ENCODE results near the gene TGM1. TPM values are rescaled to one million over a fixed set of nuclear protein-coding genes. Genes with fewer than 3 reads are reported as not detected.

The TGM1 gene
- total and polyA plus RNA-seq, 2 experiments from 2014 or later = 0.31 to 0.63 TPM

GRCh38 chr14:24289649-24290280 lies 26.8 kb upstream of the TGM1 start (continued):
- TF ChIP-seq, protein P1, sequence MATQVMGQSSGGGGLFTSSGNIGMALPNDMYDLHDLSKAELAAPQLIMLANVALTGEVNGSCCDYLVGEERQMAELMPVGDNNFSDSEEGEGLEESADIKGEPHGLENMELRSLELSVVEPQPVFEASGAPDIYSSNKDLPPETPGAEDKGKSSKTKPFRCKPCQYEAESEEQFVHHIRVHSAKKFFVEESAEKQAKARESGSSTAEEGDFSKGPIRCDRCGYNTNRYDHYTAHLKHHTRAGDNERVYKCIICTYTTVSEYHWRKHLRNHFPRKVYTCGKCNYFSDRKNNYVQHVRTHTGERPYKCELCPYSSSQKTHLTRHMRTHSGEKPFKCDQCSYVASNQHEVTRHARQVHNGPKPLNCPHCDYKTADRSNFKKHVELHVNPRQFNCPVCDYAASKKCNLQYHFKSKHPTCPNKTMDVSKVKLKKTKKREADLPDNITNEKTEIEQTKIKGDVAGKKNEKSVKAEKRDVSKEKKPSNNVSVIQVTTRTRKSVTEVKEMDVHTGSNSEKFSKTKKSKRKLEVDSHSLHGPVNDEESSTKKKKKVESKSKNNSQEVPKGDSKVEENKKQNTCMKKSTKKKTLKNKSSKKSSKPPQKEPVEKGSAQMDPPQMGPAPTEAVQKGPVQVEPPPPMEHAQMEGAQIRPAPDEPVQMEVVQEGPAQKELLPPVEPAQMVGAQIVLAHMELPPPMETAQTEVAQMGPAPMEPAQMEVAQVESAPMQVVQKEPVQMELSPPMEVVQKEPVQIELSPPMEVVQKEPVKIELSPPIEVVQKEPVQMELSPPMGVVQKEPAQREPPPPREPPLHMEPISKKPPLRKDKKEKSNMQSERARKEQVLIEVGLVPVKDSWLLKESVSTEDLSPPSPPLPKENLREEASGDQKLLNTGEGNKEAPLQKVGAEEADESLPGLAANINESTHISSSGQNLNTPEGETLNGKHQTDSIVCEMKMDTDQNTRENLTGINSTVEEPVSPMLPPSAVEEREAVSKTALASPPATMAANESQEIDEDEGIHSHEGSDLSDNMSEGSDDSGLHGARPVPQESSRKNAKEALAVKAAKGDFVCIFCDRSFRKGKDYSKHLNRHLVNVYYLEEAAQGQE (IDR thresholded peaks at IDR 0.05; ENCODE audit: unreplicated experiment) = no peak
- no peak for TF ChIP-seq EZH2 (IDR thresholded peaks at IDR 0.05; ENCODE audit: low read depth, unreplicated experiment)

- Histone ChIP-seq H3F3A (replicated peaks; ENCODE audit: low read depth) (no peaks in the 10 kb centered on the region), H3K36me3 (ENCODE audit: insufficient read depth) (no peaks in the 10 kb centered on the region), H4K20me1 (replicated peaks; ENCODE audit: insufficient read depth) (no peaks in the 10 kb centered on the region; the same call in 1 of the 2 replicates), H3K4me1 (ENCODE audit: insufficient read depth) (no peaks in the 10 kb centered on the region), H2AFZ (no peak overlapping the region), H3K4me2 (no peak overlapping the region), H3K27ac (ENCODE audit: low read depth) (no peak overlapping the region), H3K9me2 (ENCODE audit: insufficient read depth) (no peaks in the 10 kb centered on the region), H3K79me2 (replicated peaks; ENCODE audit: insufficient read depth) (no peaks in the 10 kb centered on the region), H3K27me3 (ENCODE audit: insufficient read depth) (no peaks in the 10 kb centered on the region), H3K4me3 (no peak overlapping the region)
- TF ChIP-seq STAT1 (IDR thresholded peaks at IDR 0.05; ENCODE audit: unreplicated experiment) (no peak), EZH2 (IDR thresholded peaks at IDR 0.05; ENCODE audit: low read depth, unreplicated experiment) (no peak), POLR2AphosphoS5 (IDR thresholded peaks at IDR 0.05; ENCODE audit: low read depth) (no peak), CTCF (conservative IDR thresholded peaks at IDR 0.05; ENCODE audit: low read depth in 2 of 2) (no peak), EZH2phosphoT487 (IDR thresholded peaks at IDR 0.05; ENCODE audit: unreplicated experiment) (no peak), CREB1 (CRISPR knock-in tag; IDR thresholded peaks at IDR 0.05; ENCODE audit: low read depth) (no peak)
- TF ChIP-seq, protein P2, sequence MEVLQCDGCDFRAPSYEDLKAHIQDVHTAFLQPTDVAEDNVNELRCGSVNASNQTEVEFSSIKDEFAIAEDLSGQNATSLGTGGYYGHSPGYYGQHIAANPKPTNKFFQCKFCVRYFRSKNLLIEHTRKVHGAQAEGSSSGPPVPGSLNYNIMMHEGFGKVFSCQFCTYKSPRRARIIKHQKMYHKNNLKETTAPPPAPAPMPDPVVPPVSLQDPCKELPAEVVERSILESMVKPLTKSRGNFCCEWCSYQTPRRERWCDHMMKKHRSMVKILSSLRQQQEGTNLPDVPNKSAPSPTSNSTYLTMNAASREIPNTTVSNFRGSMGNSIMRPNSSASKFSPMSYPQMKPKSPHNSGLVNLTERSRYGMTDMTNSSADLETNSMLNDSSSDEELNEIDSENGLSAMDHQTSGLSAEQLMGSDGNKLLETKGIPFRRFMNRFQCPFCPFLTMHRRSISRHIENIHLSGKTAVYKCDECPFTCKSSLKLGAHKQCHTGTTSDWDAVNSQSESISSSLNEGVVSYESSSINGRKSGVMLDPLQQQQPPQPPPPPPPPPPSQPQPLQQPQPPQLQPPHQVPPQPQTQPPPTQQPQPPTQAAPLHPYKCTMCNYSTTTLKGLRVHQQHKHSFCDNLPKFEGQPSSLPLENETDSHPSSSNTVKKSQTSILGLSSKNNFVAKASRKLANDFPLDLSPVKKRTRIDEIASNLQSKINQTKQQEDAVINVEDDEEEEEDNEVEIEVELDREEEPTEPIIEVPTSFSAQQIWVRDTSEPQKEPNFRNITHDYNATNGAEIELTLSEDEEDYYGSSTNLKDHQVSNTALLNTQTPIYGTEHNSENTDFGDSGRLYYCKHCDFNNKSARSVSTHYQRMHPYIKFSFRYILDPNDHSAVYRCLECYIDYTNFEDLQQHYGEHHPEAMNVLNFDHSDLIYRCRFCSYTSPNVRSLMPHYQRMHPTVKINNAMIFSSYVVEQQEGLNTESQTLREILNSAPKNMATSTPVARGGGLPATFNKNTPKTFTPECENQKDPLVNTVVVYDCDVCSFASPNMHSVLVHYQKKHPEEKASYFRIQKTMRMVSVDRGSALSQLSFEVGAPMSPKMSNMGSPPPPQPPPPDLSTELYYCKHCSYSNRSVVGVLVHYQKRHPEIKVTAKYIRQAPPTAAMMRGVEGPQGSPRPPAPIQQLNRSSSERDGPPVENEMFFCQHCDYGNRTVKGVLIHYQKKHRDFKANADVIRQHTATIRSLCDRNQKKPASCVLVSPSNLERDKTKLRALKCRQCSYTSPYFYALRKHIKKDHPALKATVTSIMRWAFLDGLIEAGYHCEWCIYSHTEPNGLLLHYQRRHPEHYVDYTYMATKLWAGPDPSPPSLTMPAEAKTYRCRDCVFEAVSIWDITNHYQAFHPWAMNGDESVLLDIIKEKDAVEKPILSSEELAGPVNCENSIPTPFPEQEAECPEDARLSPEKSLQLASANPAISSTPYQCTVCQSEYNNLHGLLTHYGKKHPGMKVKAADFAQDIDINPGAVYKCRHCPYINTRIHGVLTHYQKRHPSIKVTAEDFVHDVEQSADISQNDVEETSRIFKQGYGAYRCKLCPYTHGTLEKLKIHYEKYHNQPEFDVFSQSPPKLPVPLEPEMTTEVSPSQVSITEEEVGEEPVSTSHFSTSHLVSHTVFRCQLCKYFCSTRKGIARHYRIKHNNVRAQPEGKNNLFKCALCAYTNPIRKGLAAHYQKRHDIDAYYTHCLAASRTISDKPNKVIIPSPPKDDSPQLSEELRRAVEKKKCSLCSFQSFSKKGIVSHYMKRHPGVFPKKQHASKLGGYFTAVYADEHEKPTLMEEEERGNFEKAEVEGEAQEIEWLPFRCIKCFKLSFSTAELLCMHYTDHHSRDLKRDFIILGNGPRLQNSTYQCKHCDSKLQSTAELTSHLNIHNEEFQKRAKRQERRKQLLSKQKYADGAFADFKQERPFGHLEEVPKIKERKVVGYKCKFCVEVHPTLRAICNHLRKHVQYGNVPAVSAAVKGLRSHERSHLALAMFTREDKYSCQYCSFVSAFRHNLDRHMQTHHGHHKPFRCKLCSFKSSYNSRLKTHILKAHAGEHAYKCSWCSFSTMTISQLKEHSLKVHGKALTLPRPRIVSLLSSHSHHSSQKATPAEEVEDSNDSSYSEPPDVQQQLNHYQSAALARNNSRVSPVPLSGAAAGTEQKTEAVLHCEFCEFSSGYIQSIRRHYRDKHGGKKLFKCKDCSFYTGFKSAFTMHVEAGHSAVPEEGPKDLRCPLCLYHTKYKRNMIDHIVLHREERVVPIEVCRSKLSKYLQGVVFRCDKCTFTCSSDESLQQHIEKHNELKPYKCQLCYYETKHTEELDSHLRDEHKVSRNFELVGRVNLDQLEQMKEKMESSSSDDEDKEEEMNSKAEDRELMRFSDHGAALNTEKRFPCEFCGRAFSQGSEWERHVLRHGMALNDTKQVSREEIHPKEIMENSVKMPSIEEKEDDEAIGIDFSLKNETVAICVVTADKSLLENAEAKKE (CRISPR knock-in tag; IDR thresholded peaks at IDR 0.05) = no peak
- TF ChIP-seq, protein P3, sequence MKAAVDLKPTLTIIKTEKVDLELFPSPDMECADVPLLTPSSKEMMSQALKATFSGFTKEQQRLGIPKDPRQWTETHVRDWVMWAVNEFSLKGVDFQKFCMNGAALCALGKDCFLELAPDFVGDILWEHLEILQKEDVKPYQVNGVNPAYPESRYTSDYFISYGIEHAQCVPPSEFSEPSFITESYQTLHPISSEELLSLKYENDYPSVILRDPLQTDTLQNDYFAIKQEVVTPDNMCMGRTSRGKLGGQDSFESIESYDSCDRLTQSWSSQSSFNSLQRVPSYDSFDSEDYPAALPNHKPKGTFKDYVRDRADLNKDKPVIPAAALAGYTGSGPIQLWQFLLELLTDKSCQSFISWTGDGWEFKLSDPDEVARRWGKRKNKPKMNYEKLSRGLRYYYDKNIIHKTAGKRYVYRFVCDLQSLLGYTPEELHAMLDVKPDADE (IDR thresholded peaks at IDR 0.05) = no peak
- H3K4me3 Mint-ChIP-seq = no peak overlapping the region
- ATAC-seq (no peak), DNase-seq (ENCODE audit: low spot score) (no peak)
- no peak overlapping the region for H3K27ac Mint-ChIP-seq
- no peaks in the 10 kb centered on the region for H3K4me1 Mint-ChIP-seq
- no peaks in the 10 kb centered on the region; the same call in 1 of the 3 replicates for H3K36me3 Mint-ChIP-seq (ENCODE audit: low read depth)
- no peaks in the 10 kb centered on the region for H3K9me3 Mint-ChIP-seq
- peaks cover 9% of the 10 kb centered on the region for H3K27me3 Mint-ChIP-seq (ENCODE audit: insufficient read depth, low read depth, poor library complexity)
Observed at GRCh38 chr14:24286996-24287395, 24.0 kb upstream of the TGM1 start.
